Mucosa of descending colon (tissue), 3 donors: ENCODE results near the gene PNMA8B. TPM values are rescaled to one million over a fixed set of nuclear protein-coding genes. Genes with fewer than 3 reads are reported as not detected.

ENCODE experiments used
- ATAC-seq: fragments of 200-7000 bp; cut with Tn5 transposase; one replicate; pipeline ENCODE4 v1.9.1; 2020; ENCODE audit warnings: mild to moderate bottlenecking, moderate library complexity
- DNase-seq, 3 donors: peaks; one replicate each; pipeline ENCODE4 v3.0.0-alpha.2; 2020
- H3K36me3 ChIP-seq: fragments of 200-600 bp; one replicate; pipeline ENCODE4 v1.8.0; 2021; ENCODE audit warnings: low read depth, mild to moderate bottlenecking
- H3K4me1 ChIP-seq: fragments of 200-600 bp; one replicate; pipeline ENCODE4 v1.8.0; 2021; ENCODE audit warnings: low read depth, mild to moderate bottlenecking
- H3K4me3 ChIP-seq: fragments of 200-600 bp; one replicate; pipeline ENCODE4 v1.8.0; 2021; ENCODE audit warnings: mild to moderate bottlenecking
- H3K9me3 ChIP-seq: fragments of 200-600 bp; one replicate; pipeline ENCODE4 v1.8.0; 2021; ENCODE audit warnings: mild to moderate bottlenecking
- CTCF ChIP-seq: fragments of 200-600 bp; IDR thresholded peaks from one replicate; pipeline ENCODE4 v1.8.0; 2022; ENCODE audit warnings: antibody characterized with exemption, mild to moderate bottlenecking
- intact Hi-C, 2 donors: fragments of 100-400 bp; cut with DNase I in 1 of 2; cut with micrococcal nuclease in 1 of 2; formaldehyde crosslinking; loops; one replicate each; pipeline versions ENCODE4 v1.11.0 to v1.11.1; 2022; cut with DNase I, micrococcal nuclease
- total RNA-seq, 3 donors: library from RNA; stranded (reverse); fragmentation: NEBNext Ultra II Directional in 2 of 3; extraction: Animal tissue kit (Norgen Biotek cat#: 25700) in 2 of 3; gene quantifications; one replicate each; pipeline versions ENCODE4 v1.2.1 to v1.2.4, GENCODE V29; 2021 to 2023
- donor health status: DM: no; HTN: no; CAD: no; lungs with moderate emphysema.
- donor health status: DM: no; HTN: no; CAD: no.
- donor health status: DM: no; HTN: yes; CAD: no.

Gene PNMA8B
- total RNA-seq, 3 donors from 2014 or later, result 0.12 to 2.3 (median 0.36) TPM

- TF ChIP-seq CTCF, result no peak
- H3K9me3 ChIP-seq, result no peaks in the 10 kb centered on the region
- H3K36me3 ChIP-seq, result no peaks in the 10 kb centered on the region
- no peak for ATAC-seq
- intact Hi-C loops, result no loop called here
- H3K4me3 ChIP-seq, result no peak overlapping the region
- DNase-seq, result no peak
- no peaks in the 10 kb centered on the region for H3K4me1 ChIP-seq
These were observed 19.6 kb upstream of the PNMA8B start for GRCh38 chr19:46515290-46515609.

GRCh38 chr19:46514589-46515289 lies 19.1 kb upstream of the PNMA8B start:
- no peak for ATAC-seq
- no peak for DNase-seq
- Histone ChIP-seq H3K36me3 (no peaks in the 10 kb centered on the region), H3K4me1 (no peaks in the 10 kb centered on the region), H3K9me3 (no peaks in the 10 kb centered on the region), H3K4me3 (no peak overlapping the region)
- TF ChIP-seq CTCF, result no peak
- intact Hi-C loops, result no loop called here

GRCh38 chr19:46513461-46514236 lies 18.0 kb upstream of the PNMA8B start:
- DNase-seq, result peak; percentile 60 to 77 (median 73)
- no peaks in the 10 kb centered on the region for H3K36me3 ChIP-seq
- H3K9me3 ChIP-seq, result no peaks in the 10 kb centered on the region
- H3K4me1 ChIP-seq, result no peaks in the 10 kb centered on the region
- intact Hi-C loops, result no loop called here
- ATAC-seq, result peak; percentile 93
- peak; percentile 58 for TF ChIP-seq CTCF
- H3K4me3 ChIP-seq, result no peak overlapping the region

- intact Hi-C loops, result no loop called here
- H3K4me1 ChIP-seq, result no peaks in the 10 kb centered on the region
- H3K4me3 ChIP-seq, result no peak overlapping the region
- no peaks in the 10 kb centered on the region for H3K9me3 ChIP-seq
- TF ChIP-seq CTCF, result no peak
- DNase-seq, result no peak
- ATAC-seq, result no peak
- no peaks in the 10 kb centered on the region for H3K36me3 ChIP-seq
These were observed 15.6 kb upstream of the PNMA8B start for GRCh38 chr19:46511237-46511636.

- H3K36me3 ChIP-seq, result no peaks in the 10 kb centered on the region
- H3K4me3 ChIP-seq, result no peak overlapping the region
- no peaks in the 10 kb centered on the region for H3K4me1 ChIP-seq
- H3K9me3 ChIP-seq, result no peaks in the 10 kb centered on the region
- intact Hi-C loops, result no loop called here
- ATAC-seq (no peak), DNase-seq (no peak)
- no peak for TF ChIP-seq CTCF
These were observed 12.5 kb upstream of the PNMA8B start for GRCh38 chr19:46508206-46508605.
